C4-2B (cell line): ENCODE measurements around the gene KLK8.

ENCODE experiments used
- ZFX ChIP-seq: fragments of 450-650 bp; IDR thresholded peaks from 2 replicates; pipeline ENCODE4 v1.6.1; 2017
- TF ChIP-seq, protein P1 (sequence below): fragments of 450-650 bp; conservative IDR thresholded peaks from 2 replicates; pipeline ENCODE4 v1.5.1; 2017; ENCODE audit warnings: mild to moderate bottlenecking

DNA sequence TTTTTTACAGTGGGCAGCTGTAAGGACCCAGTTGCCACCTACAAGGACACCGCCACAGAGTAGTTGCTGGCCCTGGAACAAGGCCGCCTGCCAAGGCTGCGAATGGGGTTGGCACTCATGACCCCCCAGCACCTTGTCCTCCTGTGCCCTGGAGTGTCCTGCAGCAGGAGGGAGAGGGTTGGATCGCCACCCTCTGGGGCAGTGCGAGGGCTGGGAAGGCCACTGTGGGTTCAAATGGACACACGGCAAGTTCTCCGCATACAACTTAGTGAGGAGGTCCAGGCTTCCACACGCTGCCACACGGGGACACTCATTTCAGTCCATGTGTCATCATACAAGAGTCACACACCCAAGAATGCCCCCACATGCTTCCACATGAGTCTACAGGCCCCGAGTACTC is 978 bp downstream of the KLK8 start:
- TF ChIP-seq, protein P1, sequence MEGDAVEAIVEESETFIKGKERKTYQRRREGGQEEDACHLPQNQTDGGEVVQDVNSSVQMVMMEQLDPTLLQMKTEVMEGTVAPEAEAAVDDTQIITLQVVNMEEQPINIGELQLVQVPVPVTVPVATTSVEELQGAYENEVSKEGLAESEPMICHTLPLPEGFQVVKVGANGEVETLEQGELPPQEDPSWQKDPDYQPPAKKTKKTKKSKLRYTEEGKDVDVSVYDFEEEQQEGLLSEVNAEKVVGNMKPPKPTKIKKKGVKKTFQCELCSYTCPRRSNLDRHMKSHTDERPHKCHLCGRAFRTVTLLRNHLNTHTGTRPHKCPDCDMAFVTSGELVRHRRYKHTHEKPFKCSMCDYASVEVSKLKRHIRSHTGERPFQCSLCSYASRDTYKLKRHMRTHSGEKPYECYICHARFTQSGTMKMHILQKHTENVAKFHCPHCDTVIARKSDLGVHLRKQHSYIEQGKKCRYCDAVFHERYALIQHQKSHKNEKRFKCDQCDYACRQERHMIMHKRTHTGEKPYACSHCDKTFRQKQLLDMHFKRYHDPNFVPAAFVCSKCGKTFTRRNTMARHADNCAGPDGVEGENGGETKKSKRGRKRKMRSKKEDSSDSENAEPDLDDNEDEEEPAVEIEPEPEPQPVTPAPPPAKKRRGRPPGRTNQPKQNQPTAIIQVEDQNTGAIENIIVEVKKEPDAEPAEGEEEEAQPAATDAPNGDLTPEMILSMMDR = no peak
- TF ChIP-seq ZFX = no peak
